Heart left ventricle (tissue), 13 donors: ENCODE results near the gene SBNO2.

Experiments
- CTCF ChIP-seq, 12 donors: fragments of 200-600 bp; sonication (generic) in 4 of 12; IDR thresholded peaks; one replicate each; pipeline versions ENCODE4 v1.5.0 to v1.8.0; 2018 to 2022; ENCODE audit warnings: antibody characterized with exemption in 12 of 12, mild to moderate bottlenecking in 5 of 12
- POLR2A ChIP-seq, 2 donors: fragments of 450-650 bp; IDR thresholded peaks; one replicate each; pipeline ENCODE4 v1.6.1; 2017; ENCODE audit warnings: antibody characterized with exemption in 2 of 2, mild to moderate bottlenecking in 2 of 2, moderate library complexity in 2 of 2
- donor health status: ischemic (EF 13 %, LVEDD 7.1; RV severe dilation, severe dysfunction).
- donor health status: DM: no; HTN: yes; CAD: no.
- donor health status: DM: no; HTN: no; CAD: no.
- donor health status: ischemic (EF 25% LVEDD 6.9; RV normal size, moderate dysfunction).
- donor health status: ischemic (EF 25% LVEDD 5.7; RV mildly dilated, moderate dysfunction).
- donor health status: ischemic (EF 35%, LVEDD 5.7; RV mildly dilated, moderate dysfunction).
- donor health status: nonischemic (EF 11% LVEDD 7.7; RV severe dilation, severe dysfunction).
- donor health status: DM: yes; HTN: yes; CAD: no.
- donor health status: PGD.
- donor health status: ischemic (EF 29% LVEDD 5.4; RV normal size, mild dysfunction).
- donor health status: nonischemic (EF 23%, LVEDD 6.1; RV moderate dilation, normal function).

GRCh38 chr19:1214862-1215731, 41.0 kb upstream of the SBNO2 start:
- TF ChIP-seq CTCF (IDR thresholded peaks at IDR 0.05) (no peak), POLR2A (IDR thresholded peaks at IDR 0.05) (peak in 1 of 2 donors; percentile 21)
